HepG2 (cell line): Measurements from ENCODE around the gene BCL2L2. TPM values are rescaled to one million over a fixed set of nuclear protein-coding genes. Genes with fewer than 3 reads are reported as not detected.

Experiments
- ATF7-NPFF ChIP-seq: sonication (generic); formaldehyde crosslinking; IDR thresholded peaks from 2 replicates; pipeline ENCODE4 v1.8.1; 2023; ENCODE audit warnings: mild to moderate bottlenecking, low read depth, missing genetic modification reagents, moderate library complexity
- DMAP1 ChIP-seq: IDR thresholded peaks from 2 replicates; pipeline ENCODE4 v1.6.1; 2016
- FIP1L1 ChIP-seq: fragments of 200-400 bp; formaldehyde crosslinking; IDR thresholded peaks from 2 replicates; pipeline ENCODE4 v1.6.1; 2018; ENCODE audit warnings: low read depth, mild to moderate bottlenecking, low read length, moderate library complexity, borderline replicate concordance; ENCODE audit not compliant: insufficient read depth
- GTF3A ChIP-seq: sonication (generic); formaldehyde crosslinking; conservative IDR thresholded peaks from 2 replicates; pipeline ENCODE4 v1.4.0; 2020; ENCODE audit warnings: mild to moderate bottlenecking, missing genetic modification reagents
- HMGA1 ChIP-seq: sonication (generic); formaldehyde crosslinking; conservative IDR thresholded peaks from 2 replicates; pipeline ENCODE4 v1.4.0; 2020; ENCODE audit warnings: missing genetic modification reagents
- JDP2 ChIP-seq: sonication (generic); formaldehyde crosslinking; IDR thresholded peaks from 2 replicates; pipeline ENCODE4 v1.8.1; 2022; ENCODE audit warnings: missing genetic modification reagents, borderline replicate concordance
- MATR3 ChIP-seq: sonication (generic); formaldehyde crosslinking; IDR thresholded peaks from 2 replicates; pipeline ENCODE4 v1.4.0; 2020; ENCODE audit warnings: missing genetic modification reagents
- MBD4 ChIP-seq: IDR thresholded peaks from 2 replicates; pipeline ENCODE4 v1.6.1; 2012; ENCODE audit warnings: low read length, inconsistent platforms, borderline replicate concordance
- MEF2D ChIP-seq: sonication (generic); formaldehyde crosslinking; IDR thresholded peaks from 2 replicates; pipeline ENCODE4 v1.5.1; 2020; ENCODE audit warnings: mild to moderate bottlenecking, missing genetic modification reagents
- NPAS2 ChIP-seq: sonication (generic); formaldehyde crosslinking; IDR thresholded peaks from 2 replicates; pipeline ENCODE4 v1.8.0; 2022; ENCODE audit warnings: mild to moderate bottlenecking, missing genetic modification reagents, borderline replicate concordance
- SMARCE1 ChIP-seq: fragments of 450-650 bp; IDR thresholded peaks from 2 replicates; pipeline ENCODE4 v1.6.1; 2017; ENCODE audit warnings: borderline replicate concordance
- SMYD3 ChIP-seq: sonication (generic); formaldehyde crosslinking; IDR thresholded peaks from 2 replicates; pipeline ENCODE4 v1.8.1; 2023; ENCODE audit warnings: mild to moderate bottlenecking, missing genetic modification reagents
- STAG1 ChIP-seq: sonication (generic); formaldehyde crosslinking; IDR thresholded peaks from 2 replicates; pipeline ENCODE4 v1.4.0; 2020; ENCODE audit warnings: missing genetic modification reagents
- TOPORS ChIP-seq: sonication (generic); formaldehyde crosslinking; IDR thresholded peaks from 2 replicates; pipeline ENCODE4 v1.8.0; 2023; ENCODE audit warnings: mild to moderate bottlenecking, missing genetic modification reagents
- XRCC5 ChIP-seq: fragments of 200-400 bp; formaldehyde crosslinking; optimal IDR thresholded peaks from 2 replicates; pipeline ENCODE3; 2017; ENCODE audit warnings: mild to moderate bottlenecking, low read length
- ZC3H13 ChIP-seq: sonication (generic); formaldehyde crosslinking; IDR thresholded peaks from 2 replicates; pipeline ENCODE4 v1.8.1; 2023; ENCODE audit warnings: mild to moderate bottlenecking, missing genetic modification reagents, moderate library complexity
- ZNF75D ChIP-seq: sonication (generic); formaldehyde crosslinking; IDR thresholded peaks from 2 replicates; pipeline ENCODE4 v1.8.1; 2023; ENCODE audit warnings: missing genetic modification reagents, mild to moderate bottlenecking, borderline replicate concordance
- ZNF761 ChIP-seq: sonication (generic); formaldehyde crosslinking; conservative IDR thresholded peaks from 2 replicates; pipeline ENCODE4 v1.4.0; 2020; ENCODE audit warnings: mild to moderate bottlenecking, missing genetic modification reagents
- polyA plus RNA-seq, 8 experiments: library from polyadenylated mRNA; depleted of rRNA in 3 of 8; stranded (reverse) in 7 of 8; unstranded in 1 of 8; fragments of >200 nt; fragmentation: Illumina TruSeq in 4 of 8; extraction: Trizol in 4 of 8; gene quantifications; 2 replicates each; pipeline versions ENCODE4 v1.2.1 to v1.2.3, GENCODE V29; 2011 to 2016; ENCODE audit warnings: low read depth in 4 of 8, missing spikeins in 1 of 8, mixed read lengths in 1 of 8; ENCODE audit not compliant: insufficient read depth in 1 of 8
- total RNA-seq, 5 experiments: library from RNA; depleted of rRNA; stranded (reverse); fragments of >200 nt; fragmentation: Illumina TruSeq; extraction: Trizol; gene quantifications; 2 replicates each; pipeline ENCODE4 v1.2.3, GENCODE V29; 2016; ENCODE audit warnings: low read depth in 1 of 5
- TF ChIP-seq, protein P1 (sequence below): sonication (generic); formaldehyde crosslinking; IDR thresholded peaks from 2 replicates; pipeline ENCODE4 v1.4.0; 2020; ENCODE audit warnings: missing genetic modification reagents
- TF ChIP-seq, protein P2 (sequence below): sonication (generic); formaldehyde crosslinking; IDR thresholded peaks from 2 replicates; pipeline ENCODE4 v1.9.0; 2022; ENCODE audit warnings: low read depth, missing genetic modification reagents
- TF ChIP-seq, protein P3 (sequence below): sonication (generic); formaldehyde crosslinking; IDR thresholded peaks from 2 replicates; pipeline ENCODE4 v1.4.0; 2020; ENCODE audit warnings: mild to moderate bottlenecking, missing genetic modification reagents, borderline replicate concordance
- TF ChIP-seq, protein P4 (sequence below): sonication (generic); formaldehyde crosslinking; IDR thresholded peaks from 2 replicates; pipeline ENCODE4 v1.5.0; 2020; ENCODE audit warnings: mild to moderate bottlenecking, missing genetic modification reagents

Gene BCL2L2
- total and polyA plus RNA-seq, 2 of the 13 experiments (the other 11 are each of a cell fraction or from before 2014, with no cell fraction given) = 28.1 to 49.8 TPM

DNA sequence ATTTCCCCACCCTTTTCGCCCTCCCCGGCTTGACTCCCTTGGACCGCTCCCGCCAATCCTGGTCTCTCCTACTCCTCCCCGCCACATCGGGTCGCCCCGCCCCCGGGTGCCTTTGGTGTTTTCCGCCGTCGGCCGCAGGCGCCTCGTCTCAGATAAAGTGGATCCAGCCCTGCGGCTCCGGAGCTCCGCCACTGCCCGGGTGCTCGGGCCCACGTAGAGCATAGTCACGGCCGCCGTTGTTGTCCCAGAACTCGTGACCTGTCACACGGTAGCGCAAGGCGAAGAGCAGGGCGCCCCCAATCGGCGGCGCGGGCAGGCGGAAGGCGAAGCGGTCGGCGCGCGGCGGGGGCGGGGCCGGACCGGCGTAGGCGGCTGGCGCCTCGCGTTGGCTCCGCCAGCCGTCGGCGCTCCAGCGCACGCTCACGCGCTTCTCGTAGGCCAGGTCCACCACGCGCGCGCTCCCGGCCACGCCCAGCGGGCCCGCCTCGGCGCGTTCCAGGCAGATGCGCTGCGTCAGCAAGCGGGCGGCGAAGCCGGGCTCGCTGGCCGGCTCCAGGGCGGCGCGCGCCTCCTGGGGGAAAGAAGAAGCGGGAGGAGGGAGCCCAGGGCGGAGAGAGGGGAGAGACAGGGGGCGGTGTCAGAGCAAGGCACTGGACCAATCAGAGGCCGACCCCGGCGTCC, 5.2 kb upstream of the BCL2L2 start (continued):
- TF ChIP-seq ATF7-NPFF (CRISPR knock-in tag) (peak; percentile 90), XRCC5 (peak; percentile 98), MATR3 (peak; percentile 81; the same call in 1 of the 2 replicates), DMAP1 (peak; percentile 96), SMYD3 (CRISPR knock-in tag) (peak; percentile 94), JDP2 (no peak), ZNF761 (CRISPR knock-in tag) (peak; percentile 91), ZNF75D (CRISPR knock-in tag) (no peak), MEF2D (CRISPR knock-in tag) (peak; percentile 55), HMGA1 (CRISPR knock-in tag) (no peak), NPAS2 (CRISPR knock-in tag) (no peak), MBD4 (no peak), GTF3A (CRISPR knock-in tag) (no peak), STAG1 (CRISPR knock-in tag) (peak; percentile 50), ZC3H13 (CRISPR knock-in tag) (no peak), SMARCE1 (peak; percentile 67; the same call in 1 of the 2 replicates), TOPORS (CRISPR knock-in tag) (peak; percentile 99), FIP1L1 (peak; percentile 59; the same call in 1 of the 2 replicates)
- TF ChIP-seq, protein P1, sequence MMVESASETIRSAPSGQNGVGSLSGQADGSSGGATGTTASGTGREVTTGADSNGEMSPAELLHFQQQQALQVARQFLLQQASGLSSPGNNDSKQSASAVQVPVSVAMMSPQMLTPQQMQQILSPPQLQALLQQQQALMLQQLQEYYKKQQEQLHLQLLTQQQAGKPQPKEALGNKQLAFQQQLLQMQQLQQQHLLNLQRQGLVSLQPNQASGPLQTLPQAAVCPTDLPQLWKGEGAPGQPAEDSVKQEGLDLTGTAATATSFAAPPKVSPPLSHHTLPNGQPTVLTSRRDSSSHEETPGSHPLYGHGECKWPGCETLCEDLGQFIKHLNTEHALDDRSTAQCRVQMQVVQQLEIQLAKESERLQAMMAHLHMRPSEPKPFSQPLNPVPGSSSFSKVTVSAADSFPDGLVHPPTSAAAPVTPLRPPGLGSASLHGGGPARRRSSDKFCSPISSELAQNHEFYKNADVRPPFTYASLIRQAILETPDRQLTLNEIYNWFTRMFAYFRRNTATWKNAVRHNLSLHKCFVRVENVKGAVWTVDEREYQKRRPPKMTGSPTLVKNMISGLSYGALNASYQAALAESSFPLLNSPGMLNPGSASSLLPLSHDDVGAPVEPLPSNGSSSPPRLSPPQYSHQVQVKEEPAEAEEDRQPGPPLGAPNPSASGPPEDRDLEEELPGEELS = peak; percentile 78
- TF ChIP-seq, protein P2, sequence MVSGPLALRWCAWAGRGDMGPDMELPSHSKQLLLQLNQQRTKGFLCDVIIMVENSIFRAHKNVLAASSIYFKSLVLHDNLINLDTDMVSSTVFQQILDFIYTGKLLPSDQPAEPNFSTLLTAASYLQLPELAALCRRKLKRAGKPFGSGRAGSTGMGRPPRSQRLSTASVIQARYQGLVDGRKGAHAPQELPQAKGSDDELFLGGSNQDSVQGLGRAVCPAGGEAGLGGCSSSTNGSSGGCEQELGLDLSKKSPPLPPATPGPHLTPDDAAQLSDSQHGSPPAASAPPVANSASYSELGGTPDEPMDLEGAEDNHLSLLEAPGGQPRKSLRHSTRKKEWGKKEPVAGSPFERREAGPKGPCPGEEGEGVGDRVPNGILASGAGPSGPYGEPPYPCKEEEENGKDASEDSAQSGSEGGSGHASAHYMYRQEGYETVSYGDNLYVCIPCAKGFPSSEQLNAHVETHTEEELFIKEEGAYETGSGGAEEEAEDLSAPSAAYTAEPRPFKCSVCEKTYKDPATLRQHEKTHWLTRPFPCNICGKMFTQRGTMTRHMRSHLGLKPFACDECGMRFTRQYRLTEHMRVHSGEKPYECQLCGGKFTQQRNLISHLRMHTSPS = no peak; the same call in 1 of the 2 replicates
- TF ChIP-seq, protein P3, sequence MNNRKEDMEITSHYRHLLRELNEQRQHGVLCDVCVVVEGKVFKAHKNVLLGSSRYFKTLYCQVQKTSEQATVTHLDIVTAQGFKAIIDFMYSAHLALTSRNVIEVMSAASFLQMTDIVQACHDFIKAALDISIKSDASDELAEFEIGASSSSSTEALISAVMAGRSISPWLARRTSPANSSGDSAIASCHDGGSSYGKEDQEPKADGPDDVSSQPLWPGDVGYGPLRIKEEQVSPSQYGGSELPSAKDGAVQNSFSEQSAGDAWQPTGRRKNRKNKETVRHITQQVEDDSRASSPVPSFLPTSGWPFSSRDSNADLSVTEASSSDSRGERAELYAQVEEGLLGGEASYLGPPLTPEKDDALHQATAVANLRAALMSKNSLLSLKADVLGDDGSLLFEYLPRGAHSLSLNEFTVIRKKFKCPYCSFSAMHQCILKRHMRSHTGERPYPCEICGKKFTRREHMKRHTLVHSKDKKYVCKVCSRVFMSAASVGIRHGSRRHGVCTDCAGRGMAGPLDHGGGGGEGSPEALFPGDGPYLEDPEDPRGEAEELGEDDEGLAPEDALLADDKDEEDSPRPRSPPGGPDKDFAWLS (CRISPR knock-in tag) = no peak
- TF ChIP-seq, protein P4, sequence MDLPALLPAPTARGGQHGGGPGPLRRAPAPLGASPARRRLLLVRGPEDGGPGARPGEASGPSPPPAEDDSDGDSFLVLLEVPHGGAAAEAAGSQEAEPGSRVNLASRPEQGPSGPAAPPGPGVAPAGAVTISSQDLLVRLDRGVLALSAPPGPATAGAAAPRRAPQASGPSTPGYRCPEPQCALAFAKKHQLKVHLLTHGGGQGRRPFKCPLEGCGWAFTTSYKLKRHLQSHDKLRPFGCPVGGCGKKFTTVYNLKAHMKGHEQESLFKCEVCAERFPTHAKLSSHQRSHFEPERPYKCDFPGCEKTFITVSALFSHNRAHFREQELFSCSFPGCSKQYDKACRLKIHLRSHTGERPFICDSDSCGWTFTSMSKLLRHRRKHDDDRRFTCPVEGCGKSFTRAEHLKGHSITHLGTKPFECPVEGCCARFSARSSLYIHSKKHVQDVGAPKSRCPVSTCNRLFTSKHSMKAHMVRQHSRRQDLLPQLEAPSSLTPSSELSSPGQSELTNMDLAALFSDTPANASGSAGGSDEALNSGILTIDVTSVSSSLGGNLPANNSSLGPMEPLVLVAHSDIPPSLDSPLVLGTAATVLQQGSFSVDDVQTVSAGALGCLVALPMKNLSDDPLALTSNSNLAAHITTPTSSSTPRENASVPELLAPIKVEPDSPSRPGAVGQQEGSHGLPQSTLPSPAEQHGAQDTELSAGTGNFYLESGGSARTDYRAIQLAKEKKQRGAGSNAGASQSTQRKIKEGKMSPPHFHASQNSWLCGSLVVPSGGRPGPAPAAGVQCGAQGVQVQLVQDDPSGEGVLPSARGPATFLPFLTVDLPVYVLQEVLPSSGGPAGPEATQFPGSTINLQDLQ = no peak
